Stimulated activated CD4-positive, alpha-beta T cell treated with anti-CD3 and anti-CD28 coated beads, Interleukin-15, amount 100 ng/mL, for 1 hour (primary cell): ENCODE measurements around the gene PLCL1.

Experiments
- DNase-seq, 2 donors: peaks; one replicate each; pipeline ENCODE4 v3.0.0-alpha.2; 2020; ENCODE audit warnings: low read depth in 1 of 2, low spot score in 1 of 2

Gene PLCL1

DNA sequence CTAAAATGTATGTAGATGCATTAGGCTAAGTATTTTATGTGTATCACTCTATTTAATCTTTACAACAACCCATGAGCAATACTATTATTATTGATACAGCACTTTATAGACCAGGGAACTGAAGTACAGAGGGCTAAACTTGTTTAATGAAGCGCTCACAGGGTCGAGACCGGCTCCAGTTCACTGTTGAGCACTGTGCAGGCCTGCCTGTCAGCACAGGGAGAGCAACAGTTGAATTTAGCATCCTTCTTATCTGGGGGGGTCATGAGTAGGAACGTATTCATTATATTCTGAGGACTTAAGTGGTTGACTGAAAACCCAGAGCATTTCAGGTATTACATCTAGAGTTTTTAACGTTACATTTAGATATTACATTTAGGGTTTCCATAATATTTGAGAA is 120.1 kb downstream of the PLCL1 start:
- no peak for DNase-seq

DNA sequence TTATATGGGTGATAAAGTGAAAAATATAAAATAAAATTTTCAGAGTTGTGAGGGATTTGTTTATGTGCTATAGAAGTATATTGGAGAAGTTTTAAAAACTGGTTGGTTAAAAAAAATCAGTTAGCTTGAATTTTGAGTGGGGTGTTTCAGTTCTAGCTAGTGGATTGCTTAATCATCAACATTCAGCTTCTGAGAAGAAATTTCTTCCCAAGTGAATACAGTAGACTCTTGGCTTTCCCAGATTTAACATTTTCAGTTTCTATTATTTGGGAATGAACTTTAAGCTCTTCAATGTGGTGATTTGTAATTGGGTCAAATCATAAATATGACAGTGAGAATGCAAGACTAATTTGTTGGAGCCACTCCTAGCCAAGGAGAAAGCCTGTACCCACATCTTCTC is 120.8 kb downstream of the PLCL1 start:
- no peak for DNase-seq

DNA sequence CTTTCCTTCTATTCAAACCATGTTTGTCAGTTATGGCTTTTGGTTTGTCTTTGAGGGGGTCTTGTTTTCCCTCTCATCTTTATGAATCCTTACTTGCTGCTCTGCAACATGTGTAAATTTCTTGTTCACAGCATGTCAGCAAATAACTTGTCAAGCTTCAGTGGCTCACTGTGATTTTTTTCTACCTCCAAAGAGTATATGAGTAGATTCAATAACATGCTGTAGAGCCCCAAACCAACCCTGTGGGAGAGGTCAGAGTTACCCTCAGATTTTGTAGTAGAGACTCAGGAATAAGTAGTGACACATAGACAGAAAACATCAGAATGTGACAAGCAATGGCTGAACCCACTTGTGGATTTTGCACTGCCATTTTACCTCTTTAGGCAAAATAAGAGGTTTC is 121.6 kb downstream of the PLCL1 start:
- DNase-seq: no peak

DNA sequence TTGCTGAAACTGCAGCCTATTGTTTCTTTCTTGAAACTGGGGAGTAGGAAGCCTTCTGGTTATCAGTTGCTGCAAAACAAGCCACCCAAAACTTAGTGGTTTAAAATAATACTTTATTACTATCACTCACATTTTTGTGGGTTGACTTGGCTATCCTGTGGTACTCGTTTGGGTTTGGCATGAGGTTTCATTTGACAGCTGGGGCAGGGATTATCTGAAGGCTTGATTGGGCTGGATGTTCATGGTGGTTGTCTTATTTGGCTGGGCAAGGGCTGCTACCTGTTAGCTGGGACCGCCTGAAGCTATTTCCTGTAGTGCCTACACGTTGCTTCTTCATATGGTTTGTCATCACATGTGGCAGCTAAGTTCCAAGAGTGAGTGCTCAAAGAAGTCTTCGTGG is 122.3 kb downstream of the PLCL1 start:
- no peak for DNase-seq

DNA sequence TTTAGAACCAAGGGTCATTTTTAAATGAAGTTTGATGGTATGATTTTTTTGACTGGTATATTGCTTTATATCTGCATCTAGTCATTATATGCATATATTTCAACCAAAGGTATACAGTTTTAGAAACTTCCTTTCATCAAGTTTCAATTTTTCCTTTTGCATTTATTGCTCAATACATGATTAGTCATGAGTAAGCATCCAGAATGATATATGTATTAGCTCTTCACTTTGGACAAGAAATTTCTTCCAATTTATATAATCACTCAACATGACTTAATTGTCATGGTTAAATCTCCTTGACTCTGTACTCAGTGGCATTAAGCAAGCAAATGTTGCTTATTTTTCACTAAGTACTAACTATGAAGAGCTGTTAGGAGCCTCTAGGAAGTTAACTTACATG is 123.6 kb downstream of the PLCL1 start:
- DNase-seq: no peak

DNA sequence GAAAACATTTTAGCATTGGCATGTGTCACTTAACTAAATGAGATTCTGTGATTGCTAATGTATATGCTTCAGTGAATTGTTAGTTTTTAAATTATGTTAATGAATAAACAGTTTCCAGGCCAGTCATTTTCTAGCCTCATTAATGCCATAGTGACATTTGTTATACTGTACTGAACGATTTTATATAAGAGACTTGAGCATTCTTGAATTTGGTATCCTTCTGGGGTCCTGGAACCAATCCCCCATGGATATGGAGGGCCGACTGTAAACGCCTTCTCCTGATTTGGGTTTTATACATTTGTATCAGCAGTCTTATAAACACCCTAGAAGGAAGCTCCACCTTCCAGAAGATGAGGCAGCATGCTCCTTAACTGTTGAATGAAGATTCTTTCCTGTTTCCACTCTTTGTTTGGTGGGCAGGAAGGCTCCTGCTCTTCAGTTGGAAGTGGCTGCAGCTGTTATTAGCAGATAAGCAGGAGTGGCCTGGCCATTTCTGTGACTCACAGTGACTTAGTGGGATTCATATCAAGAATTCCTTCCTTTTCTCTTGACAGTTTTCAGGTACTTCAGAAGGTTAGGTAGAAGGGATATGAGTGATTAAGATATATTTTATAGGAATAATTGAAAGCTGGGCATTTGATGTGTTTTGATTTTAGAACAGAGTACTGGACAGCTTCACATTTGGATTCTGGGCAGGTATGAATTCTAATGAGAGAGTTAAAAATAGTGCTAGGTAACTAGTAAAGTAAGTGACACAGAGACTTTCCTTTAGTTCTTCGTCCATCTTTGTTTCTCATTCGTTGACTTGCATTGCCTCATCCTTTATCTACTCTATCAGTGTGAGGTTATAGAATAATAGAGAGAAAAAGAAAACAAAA is 124.9 kb downstream of the PLCL1 start:
- no peak for DNase-seq

DNA sequence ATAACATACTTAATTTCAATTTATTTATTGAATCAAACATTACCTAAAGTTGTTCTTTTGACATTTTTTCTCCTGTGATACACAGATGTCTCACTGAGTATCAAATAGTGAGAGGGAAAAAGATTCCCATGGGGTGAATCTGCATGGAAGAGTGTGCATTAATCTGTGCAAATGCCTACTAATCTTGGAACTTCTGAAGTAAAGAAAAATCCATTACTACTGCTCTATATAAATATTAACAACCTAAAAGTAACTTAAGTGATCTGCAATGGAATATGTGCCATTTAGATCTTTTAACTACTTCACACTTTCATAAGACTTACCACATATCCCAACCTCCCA is 125.5 kb downstream of the PLCL1 start:
- no peak for DNase-seq

DNA sequence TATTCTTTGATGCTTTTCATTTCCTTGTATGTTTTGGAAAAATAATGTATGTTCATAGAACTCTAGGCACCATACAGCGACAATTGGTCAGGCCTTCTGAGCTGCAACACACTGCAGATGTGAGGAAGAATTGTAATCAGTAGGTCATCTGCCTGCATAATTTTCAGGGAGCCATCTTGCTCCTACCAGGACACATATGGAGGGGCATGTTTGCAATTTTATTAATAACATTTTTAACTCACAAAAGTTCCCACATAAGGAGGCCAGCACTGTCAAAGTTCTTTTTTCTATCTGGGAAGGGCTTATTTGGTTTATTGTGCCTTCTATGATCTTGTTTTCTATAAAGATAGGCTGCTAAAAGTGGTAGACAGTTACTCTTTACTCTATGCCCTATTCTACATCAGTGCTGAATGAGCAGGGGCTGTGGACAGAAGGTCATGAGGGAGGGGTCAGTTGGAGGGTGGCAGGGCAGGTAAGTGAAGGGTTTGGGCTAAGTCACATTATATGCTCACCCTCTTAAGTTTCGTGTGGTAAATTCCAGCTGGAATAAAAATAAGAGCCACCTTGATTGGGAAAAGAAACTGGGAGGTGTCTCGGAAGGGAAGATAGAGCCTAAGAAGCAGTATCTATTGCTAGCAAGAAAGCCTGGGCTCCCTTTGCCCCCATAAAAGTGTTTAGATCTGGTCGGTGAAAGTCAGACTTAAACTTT is 126.3 kb downstream of the PLCL1 start:
- no peak for DNase-seq

DNA sequence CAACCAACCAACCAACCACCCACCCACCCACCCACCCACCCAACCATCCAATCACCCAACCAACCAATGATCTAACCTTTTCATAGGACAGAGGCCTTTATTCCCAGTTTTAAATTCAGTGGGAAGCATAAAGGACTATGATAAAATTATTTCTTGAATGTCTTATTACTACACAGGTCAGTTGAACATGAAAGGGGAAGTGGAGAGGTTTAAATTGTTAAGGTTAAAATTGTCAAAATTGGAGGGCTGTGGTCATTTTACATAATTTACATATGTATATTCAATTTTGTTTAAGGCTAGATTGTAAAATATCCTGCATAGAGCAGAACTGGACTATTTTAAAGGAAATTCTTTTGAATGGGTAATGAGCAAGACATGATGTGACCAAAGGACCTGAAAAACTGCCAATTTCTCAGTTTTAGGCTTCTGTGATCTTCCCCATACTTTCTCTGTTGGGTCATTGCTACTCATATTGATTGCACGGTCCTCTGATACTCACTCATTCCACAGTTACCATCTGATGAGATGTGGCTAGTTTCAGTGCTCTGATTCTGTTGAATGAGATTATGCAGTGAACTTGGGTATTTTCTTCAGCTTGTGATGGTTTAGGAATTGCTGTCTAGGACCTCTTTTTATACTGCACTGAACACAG is 127.4 kb downstream of the PLCL1 start:
- no peak for DNase-seq

DNA sequence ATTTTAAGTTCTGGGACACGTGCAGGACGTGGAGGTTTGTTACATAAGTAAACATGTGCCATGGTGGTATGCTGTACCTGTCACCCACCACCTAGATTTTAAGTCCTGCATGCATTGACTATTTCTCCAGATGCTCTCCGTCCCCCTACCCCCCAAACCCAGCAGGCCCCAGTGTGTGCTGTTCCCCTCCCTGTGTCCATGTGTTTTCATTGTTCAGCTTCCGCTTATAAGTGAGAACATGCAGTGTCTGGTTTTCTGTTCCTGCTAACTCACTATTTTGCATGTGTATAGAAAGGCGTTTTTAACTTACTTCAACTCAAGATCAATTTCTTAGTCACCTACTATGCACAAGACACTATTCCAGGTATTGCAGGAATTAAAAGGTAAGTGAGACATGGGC is 128.0 kb downstream of the PLCL1 start:
- DNase-seq: no peak

DNA sequence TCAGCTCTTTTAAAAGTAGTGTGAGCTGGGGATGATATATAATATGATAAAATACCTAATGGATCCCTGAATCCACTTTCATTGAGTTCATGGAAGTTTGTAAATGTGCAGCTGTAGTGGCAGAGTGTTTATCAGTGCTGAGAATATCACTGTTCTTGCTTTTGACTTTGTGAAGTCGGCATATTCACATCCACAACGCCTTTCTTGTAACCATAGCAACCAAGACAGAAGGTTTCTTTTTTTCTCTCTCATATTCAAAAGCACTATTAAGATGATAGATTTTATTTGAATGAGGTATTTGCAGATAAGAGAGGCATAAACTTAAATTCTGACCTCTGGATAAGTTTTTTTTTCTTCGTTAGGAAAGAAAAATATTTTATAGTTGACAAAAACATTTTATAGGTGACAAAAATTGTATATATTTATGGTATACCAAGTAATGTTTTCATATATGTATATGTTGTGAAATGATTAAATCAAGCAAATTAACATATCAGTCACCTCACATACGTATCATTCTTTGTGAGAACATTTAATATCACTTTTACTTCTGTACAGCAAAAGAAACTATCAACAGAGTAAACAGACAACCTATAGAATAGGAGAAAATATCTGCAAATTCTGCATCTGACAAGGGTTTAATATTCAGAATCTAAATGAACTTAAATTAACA is 130.0 kb downstream of the PLCL1 start:
- no peak for DNase-seq

DNA sequence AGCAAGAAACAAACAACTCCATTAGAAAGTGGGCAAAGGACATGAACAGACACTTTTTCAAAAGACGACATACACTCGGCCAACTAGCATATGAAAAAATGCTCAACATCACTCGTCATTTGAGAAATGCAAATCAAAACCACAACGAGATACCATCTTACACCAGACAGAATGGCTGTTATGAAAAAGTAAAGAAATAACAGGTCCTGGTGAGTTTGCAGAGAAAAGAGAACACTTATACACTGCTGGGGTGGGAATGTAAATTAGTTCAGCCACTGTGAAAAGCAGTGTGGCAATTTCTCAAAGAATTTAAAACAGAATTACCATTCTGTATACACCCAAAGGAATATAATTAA is 130.5 kb downstream of the PLCL1 start:
- no peak for DNase-seq

DNA sequence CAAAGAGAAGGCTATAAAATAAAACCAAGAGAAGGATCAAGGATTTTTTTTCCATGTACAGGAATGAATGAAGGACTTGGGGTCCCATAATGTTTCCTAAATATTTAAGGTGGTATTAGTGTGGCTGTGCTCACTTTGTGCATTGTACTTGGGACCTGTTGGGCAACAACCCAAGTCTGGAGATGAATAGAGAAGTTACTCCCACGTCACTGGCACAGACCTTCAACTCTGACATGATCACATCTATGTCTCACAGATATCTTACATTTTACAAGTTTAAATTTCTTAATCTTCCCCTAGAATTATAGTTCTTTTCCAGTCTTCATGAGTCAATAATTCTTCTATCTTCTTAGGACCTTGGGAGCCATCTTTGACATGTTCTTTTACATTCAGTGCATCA is 133.4 kb downstream of the PLCL1 start:
- no peak for DNase-seq

DNA sequence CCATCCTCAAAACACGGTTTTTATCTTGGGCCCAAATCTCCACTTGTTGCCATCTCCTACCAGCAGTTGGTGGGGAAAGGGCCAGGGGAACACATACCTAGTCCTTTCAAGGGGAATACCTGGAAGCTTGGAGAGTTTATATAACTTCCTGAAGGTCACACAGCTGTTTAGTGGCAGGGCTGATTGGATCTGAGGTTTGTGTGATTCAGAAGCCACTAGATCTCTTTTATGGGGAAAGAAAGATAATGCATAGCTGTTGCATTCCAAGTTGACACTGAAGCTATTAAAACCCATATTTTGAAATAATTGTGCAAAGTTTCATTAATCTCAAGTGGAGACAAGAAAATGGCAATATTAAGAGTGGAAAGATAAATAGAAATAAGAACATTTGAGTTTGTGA is 134.2 kb downstream of the PLCL1 start:
- no peak for DNase-seq

DNA sequence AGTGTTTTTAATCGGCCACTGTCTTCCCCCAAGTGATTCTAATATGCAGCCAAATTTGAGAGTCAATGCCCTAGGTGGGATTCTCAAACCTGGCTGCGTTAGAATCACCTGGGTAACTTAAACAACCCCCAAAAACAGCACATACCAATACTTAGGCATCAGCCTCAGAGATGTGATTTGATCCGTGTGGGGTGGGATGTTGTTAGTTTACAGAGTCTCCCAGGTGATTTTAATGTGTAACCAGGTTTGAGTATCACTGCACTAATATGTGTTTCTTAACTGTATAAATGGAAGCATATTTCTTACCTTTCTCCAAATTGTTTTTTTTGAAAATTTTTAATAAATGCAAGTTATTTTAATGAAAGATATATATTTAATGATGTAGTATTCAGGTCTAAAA is 135.4 kb downstream of the PLCL1 start:
- DNase-seq: no peak

DNA sequence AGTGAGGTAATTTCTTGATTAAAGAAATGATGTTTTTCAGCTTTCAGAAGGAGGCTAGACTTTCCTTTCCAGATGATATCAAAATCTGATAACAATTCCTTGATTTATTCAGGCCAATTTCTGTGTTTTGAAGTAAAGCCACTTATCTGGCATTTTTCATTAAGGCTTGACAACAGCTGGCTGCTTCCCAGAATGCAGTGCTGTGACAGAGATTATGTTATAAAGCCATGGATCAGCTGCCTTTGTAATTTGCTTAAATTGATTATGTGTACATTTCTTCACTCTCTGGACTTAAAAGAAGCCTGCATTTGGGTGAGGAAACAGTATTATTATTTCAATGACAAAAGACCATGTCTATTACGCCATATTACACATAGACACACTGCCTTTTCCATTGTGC is 136.0 kb downstream of the PLCL1 start:
- no peak for DNase-seq

DNA sequence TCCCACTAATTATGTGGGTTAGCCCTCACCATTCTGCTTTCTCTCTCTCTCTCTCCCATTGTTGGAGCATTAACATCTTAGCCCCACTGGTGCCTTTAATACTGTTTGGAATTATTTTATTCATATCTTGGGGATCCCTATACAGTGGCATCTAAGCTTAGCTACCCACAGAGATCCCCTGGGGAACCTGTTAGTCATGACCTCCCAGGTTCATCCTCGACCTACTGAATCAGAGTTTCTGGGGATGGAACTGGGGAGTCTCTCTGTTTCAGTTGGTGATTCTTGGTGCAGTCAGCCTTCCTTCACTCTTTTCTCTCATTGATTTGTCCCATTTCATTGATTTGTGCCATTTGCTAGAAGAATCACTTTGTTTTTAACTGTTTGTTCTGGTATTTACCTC is 137.3 kb downstream of the PLCL1 start:
- no peak for DNase-seq

DNA sequence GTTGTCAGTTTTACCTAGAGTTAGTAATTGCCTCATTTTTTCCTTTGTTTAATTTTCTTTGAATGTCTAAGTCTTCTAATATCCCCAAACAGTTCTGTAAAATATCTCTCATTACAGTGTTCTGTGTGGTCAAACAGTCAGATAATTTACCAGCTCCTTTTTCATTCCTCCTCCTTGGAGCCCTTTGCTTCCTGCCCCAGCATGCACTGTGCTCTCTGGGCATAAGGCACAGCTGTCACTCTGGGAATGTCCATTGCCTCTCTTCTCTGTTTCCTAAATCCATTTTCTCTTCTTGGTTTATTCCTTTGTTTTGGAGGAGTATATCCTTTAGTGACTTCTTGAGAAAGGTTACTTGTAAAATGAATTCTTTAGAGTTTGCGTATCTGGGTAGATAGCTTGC is 139.3 kb downstream of the PLCL1 start:
- DNase-seq: no peak

DNA sequence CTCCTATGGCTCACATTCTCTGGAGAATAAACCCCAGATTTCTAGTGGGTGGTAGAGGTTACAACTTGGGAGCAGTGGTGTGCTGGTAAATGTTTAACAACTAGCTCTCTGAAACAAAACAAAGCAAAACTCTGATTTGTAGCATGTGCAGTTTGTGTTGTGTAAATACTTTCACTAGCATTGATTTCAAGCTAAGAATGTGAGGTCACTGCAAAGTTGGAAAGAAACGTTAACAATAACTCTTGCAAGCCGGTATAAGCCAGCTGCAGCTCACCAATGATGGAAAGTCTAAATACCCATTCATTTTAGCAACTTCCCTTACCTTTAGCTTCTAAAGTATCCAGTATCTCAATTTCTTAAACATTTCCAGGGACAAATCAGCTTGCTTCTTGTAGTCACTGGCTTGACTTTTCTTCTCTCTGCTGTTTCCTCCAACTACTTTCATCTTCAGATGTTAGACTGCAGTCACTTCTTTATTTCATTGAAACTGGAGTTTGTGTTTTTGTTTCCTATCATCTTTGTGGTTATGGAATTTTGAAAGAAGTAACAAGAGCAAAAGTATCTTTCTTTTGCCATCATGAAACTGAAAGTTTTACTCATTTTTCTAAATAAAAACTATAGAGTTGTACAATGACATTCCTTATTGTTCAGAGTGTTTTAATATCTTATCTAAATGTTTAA is 140.2 kb downstream of the PLCL1 start:
- DNase-seq: no peak

DNA sequence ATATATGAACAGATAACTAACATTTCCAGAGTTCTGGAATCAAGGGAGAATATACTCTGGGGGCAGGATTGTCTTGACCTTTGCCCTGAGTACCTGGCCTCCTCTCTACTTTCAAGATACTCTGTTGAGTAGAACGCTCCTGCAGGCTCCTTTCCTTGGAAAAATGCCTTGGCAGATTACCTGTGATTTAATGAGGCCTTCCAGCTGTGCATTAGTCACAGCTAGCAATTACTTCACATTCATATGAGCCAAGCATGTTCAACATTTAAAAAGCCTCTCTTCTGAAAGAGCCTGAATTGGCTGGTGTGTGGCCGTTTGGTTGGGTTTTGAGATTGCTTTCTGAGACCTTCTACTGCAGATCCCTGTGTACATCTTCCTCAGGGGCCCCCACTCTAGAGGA is 142.2 kb downstream of the PLCL1 start:
- no peak for DNase-seq

DNA sequence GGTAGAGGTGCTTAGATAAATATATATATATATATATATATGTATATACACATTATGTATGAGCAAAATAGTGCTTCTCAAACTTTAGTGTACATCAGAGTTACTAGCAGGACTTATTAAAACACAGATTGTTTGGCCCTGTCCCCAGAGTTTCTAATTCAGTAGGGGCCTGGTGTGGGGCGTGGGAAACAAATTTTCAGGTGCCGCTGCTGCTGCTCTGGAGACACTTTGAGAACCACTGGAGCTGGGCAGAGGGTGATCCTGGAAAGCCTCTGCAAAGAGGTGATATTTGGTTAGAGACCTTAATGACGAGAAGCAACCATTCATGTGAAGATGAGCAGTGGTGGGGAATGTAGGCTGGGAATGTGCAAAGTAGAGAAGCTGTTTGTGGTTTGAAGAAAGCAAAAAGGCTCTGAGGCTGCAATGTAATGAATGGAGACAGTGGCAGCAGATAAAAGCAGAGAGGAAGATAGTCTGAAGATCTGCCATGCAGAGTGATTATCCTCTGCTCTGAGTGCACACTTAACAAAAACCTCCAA is 142.9 kb downstream of the PLCL1 start:
- DNase-seq: no peak
